MG63 (cell line): Measurements from ENCODE around the gene SCAI. TPM values are rescaled to one million over a fixed set of nuclear protein-coding genes. Genes with fewer than 3 reads are reported as not detected.
A peak's percentile ranks its signal among the peaks of the same experiment; 100 is the strongest.
"Not testable (repeated sequence)": the region's sequence is repeated elsewhere in the genome, so short reads cannot be mapped to it uniquely, and the experiment has no call there.

Experiments used
- DNase-seq: peaks from one replicate; pipeline ENCODE4 v3.0.0-alpha.2; 2020
- H3K27me3 ChIP-seq: fragments of 250-450 bp; sonication (Bioruptor Pico); 2 replicates; pipeline ENCODE4 v1.5.1; 2020; ENCODE audit warnings: mild to moderate bottlenecking, moderate library complexity
- H3K36me3 ChIP-seq: fragments of 250-450 bp; sonication (Bioruptor Pico); 2 replicates; pipeline ENCODE4 v1.5.1; 2020; ENCODE audit warnings: mild to moderate bottlenecking, moderate library complexity
- H3K4me3 ChIP-seq: fragments of 250-450 bp; sonication (Bioruptor Pico); 2 replicates; pipeline ENCODE4 v1.5.1; 2020; ENCODE audit warnings: mild to moderate bottlenecking, moderate library complexity
- H3K9me3 ChIP-seq: fragments of 250-450 bp; sonication (Bioruptor Pico); 2 replicates; pipeline ENCODE4 v1.5.1; 2020; ENCODE audit warnings: mild to moderate bottlenecking, moderate library complexity
- total RNA-seq: library from RNA; depleted of rRNA; stranded (reverse); fragments of >200 nt; shearing (Covaris generic); gene quantifications from 2 replicates; pipeline ENCODE4 v1.2.3, GENCODE V29; 2014; ENCODE audit warnings: low replicate concordance

Gene SCAI
- total RNA-seq, 1 experiment from 2014 or later: 13.2 TPM

DNA sequence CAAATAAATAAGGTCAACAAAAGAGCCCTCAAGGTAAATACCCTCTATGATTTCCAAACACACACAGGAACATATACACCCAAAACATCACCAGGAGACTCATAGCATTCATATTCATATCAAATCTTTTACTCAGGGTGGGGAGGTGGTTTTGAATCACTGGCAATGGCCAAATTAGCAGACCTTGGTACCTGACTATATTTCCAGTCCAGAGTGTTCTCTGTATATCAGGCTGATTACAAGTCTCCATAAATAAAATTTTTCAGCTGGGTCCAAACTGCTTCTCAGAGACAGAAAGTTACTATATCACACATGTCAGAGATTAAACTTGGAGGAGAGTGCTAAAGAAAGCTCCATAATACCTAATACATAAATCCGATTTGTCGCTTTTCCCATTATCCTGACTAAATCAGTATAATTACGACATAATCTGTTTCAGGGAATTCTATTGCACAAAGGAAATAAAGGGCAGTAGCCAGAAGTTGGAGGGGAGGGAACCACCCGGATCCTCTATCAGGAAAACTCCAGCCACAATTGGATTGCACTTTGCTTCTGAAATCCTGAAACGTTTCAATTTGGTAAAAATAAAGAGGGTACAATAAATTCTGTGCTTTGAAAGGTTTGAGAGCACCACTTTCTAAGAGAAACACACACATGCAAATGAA is 195.5 kb downstream of the SCAI start:
- DNase-seq: no peak
- Histone ChIP-seq H3K4me3 (no peak overlapping the region), H3K27me3 (no peaks in the 10 kb centered on the region), H3K36me3 (peaks cover 3% of the 10 kb centered on the region; the same call in 1 of the 2 replicates), H3K9me3 (no peaks in the 10 kb centered on the region)

DNA sequence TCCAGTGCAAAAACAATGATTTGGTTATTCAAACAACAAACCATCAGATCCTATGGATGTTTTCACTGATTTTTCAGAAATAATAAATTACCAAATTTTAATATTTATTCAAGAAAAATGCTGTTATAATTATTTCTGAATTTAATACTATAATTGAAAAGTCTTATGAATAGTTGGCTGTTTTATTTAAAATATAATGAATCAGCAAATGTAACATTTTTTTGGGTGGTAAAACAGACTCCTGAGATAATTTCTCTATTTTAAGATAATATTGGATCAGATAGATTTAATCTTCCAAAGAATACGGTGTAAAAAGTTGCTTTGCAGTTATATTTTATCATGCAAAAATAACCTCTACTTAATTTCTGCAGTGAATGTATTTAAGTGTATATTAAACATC is 197.2 kb downstream of the SCAI start:
- H3K4me3 ChIP-seq: no peak overlapping the region
- DNase-seq: no peak
- no peaks in the 10 kb centered on the region for H3K27me3 ChIP-seq
- H3K36me3 ChIP-seq: no peaks in the 10 kb centered on the region; the same call in 1 of the 2 replicates
- no peaks in the 10 kb centered on the region for H3K9me3 ChIP-seq

DNA sequence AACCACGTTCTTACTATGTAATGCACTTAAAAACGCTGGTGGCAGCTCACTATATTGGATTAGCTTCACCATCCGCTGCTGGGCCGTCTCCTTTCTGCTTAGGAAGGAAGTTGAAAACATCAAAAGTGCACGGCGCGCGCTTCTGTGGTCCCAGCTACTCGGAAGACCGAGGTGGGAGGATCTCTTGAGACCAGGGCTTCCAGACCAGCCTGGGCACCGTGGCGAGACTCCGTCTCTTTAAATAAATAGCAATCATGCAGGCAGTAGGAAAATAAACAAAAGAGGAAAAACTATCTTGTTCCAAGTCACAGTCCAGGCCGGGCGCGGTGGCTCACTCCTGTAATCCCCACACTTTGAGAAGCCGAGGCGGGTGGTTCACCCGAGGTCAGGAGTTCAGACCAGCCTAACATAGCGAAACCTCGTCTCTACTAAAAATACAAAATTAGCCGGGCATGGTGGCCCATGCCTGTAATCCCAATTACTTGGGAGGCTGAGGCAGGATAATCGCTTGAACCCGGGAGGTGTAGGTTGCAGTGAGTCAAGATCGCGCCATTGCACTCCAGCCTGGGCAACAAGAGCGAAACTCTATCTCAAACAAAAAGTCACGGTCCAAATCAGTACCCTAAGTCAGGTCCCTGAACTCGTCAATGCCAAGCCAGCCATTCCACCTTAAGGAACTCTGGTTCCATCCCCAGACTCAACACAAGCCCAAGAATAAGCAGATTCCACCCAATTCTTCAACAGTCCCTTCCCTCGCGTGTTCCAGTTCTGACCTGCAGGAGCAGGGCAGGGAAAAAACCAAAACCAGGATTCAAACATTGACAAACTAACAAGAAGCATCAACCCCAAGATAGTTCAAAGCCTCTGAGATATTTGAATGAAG is 201.4 kb downstream of the SCAI start:
- no peaks in the 10 kb centered on the region for H3K27me3 ChIP-seq
- DNase-seq: peak; percentile 66
- H3K36me3 ChIP-seq: peaks cover 10% of the 10 kb centered on the region

DNA sequence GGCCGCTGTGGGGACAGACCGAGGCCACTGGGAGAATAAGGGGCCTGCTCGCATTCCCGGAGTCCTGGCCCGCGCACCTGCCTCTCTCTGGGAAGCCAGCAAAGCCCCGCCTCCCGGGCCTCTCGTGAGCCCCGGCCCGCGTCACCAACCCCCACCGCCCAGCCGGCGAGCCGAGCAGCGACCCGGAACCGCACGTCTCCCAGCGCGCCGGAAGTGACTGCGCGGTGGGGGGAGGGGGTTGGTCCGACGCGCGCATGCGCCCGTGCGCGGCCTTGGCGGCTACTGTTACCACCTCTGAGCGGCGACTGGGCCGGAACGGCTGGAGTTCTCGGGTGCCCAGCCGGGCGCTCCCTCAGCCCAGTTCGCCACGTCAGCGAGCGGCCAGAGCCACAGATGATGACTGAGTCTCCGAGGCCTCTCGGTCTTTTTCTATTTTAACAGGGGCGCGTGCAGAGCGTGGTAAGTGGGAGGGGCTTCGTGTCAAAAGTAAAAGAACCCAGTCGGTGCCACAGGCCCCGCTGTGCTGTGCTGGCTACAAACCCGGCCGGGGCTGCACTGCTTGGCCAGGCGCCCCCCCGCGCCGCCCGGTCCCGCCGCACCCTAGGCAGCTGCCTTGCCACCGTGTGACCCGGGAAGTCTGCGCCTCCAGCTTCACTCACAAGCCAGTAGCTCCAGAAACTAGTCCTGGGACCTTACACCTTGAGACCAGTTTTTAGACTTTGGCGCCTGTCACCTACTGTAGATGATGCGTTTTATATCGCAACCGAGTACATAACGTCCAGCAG is 202.2 kb downstream of the SCAI start, which contains the start of gene GOLGA1:
Gene GOLGA1, minus strand, starts transcription at position 190 of the 785 bp plus-strand sequence. CDS start 2,372 bp downstream, outside the sequence.
- Histone ChIP-seq H3K9me3 (no peaks in the 10 kb centered on the region), H3K27me3 (no peaks in the 10 kb centered on the region), H3K36me3 (peaks cover 13% of the 10 kb centered on the region), H3K4me3 (peak within 1 kb of the TSS; percentile 94)
- DNase-seq: peak; percentile 95

More for the DNA sequence above, 201.4 kb downstream of the SCAI start:
- H3K4me3 ChIP-seq: peak overlapping the region; percentile 94
- H3K9me3 ChIP-seq: no peaks in the 10 kb centered on the region

DNA sequence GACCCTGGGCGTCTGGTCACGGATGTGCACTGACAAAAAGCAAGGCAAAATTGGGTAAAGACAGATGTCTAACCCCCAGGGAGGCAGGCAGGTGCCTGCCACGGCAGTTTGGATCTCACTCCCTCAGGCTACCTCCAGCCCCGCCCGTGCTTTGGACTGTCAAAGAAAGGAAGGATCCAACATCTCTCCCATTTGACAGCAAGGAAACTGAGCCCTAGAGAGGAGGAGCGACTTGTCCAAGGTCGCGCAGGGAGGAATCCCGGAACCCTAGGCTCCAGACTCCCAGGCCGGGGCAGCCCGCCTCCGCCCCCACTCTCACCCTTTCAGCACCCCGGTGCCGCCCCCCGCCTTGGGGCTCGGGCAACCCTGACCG is 202.8 kb downstream of the SCAI start:
- Histone ChIP-seq H3K36me3 (peaks cover 17% of the 10 kb centered on the region), H3K9me3 (no peaks in the 10 kb centered on the region), H3K27me3 (no peaks in the 10 kb centered on the region), H3K4me3 (peak overlapping the region; percentile 94)
- DNase-seq: no peak

DNA sequence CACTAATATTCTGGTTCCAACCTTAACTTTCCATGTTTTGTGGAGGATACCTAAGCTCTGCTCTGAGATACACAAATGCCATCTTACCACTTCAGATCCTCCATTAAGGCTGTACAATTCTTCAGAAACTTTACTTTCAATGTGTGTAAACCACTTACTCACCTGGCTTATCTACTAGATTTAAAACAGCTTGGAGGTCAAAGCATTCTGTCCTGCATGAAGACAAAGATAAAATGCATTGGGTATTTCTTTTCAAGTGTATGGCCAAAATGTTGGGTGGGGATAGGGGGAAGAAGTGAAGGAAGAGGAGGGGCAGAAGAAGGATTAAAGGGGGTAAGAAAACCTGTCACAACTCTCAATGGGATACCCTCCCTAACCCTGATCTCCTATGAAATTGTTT is 203.4 kb downstream of the SCAI start:
- H3K36me3 ChIP-seq: peaks cover 22% of the 10 kb centered on the region
- DNase-seq: no peak
- no peaks in the 10 kb centered on the region for H3K27me3 ChIP-seq
- H3K9me3 ChIP-seq: no peaks in the 10 kb centered on the region
- peak overlapping the region; percentile 94 for H3K4me3 ChIP-seq

DNA sequence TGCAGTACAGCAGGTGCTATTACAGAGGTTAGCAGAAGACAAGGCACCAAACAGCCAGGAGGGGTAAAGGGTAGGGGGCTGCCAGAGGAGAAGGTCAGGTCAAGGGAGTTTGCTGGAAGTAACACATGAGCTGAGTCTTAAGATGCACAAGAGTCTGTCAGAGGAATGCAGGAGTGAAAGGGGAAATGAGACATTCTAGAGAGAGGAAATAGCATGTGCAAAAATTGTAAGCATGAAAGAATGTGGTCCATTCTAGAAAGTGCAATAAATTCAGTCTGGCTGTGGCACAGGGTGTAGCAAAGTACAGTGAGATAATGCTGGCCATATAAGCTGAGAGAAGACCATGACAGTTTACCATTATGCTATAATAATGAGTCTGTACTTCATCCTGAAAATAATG is 209.0 kb downstream of the SCAI start:
- DNase-seq: no peak
- H3K36me3 ChIP-seq: peaks cover 49% of the 10 kb centered on the region

DNA sequence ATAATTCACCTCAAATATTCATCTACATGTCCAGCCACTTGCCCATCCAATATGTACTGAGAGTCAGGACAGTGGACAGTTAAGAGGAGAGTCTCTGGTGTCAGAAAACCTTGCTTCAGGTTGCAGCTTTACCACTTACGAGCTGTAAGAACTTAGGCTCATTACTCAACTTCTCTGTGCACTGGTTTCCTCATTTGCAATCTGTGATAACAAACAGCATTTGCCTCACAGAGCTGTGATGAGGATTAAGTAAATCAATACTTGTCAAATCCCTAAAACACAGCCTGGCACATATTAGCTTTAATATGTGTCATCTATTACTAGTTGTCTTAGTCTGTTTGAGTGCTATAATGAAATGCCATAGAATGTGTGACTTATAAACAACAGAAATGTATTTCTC is 211.0 kb downstream of the SCAI start:
- no peak for DNase-seq
- Histone ChIP-seq H3K36me3 (peaks cover 57% of the 10 kb centered on the region), H3K4me3 (no peak overlapping the region), H3K9me3 (no peaks in the 10 kb centered on the region), H3K27me3 (no peaks in the 10 kb centered on the region)

More for the DNA sequence above, 209.0 kb downstream of the SCAI start:
- Histone ChIP-seq H3K4me3 (no peak overlapping the region), H3K9me3 (no peaks in the 10 kb centered on the region), H3K27me3 (no peaks in the 10 kb centered on the region)

DNA sequence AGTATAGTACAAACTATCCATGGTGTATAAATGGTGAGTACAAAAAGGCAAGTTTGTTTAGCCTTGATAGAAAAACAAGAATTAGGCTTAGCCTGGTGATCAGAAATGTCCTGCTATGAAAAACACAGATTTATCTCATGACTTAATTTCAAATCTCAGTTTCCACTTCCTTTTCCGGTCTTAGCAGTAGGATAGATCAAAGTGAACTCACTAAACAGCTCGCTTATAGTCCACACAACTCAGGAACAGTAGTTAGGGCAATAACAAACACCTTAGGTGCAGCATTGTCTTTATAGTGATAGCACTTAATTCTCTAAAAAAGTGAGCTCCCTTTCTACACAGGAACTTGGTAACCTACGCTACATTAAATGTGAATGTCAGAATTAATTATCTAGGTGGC is 213.9 kb downstream of the SCAI start:
- peaks cover 49% of the 10 kb centered on the region for H3K36me3 ChIP-seq
- H3K27me3 ChIP-seq: no peaks in the 10 kb centered on the region
- H3K4me3 ChIP-seq: no peak overlapping the region
- DNase-seq: no peak
- no peaks in the 10 kb centered on the region for H3K9me3 ChIP-seq

DNA sequence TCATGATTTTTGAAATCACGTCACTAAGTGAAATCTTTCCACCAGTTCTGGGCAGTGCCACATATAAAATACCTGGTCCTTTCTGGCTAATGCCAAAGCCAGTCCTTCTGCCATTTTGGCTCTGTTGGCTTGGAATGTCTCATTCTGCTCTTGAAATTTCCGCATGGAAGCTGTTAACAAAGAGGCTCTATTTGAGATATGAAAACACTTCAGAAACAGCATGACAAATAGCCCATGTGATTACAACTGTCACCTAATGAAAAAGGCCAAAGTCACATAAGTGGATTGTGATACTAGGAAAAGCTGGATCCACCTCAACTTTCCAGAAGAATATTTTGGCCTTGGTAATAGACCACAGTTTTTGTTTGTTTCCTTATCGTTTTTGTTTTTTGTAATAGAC is 215.2 kb downstream of the SCAI start:
- Histone ChIP-seq H3K36me3 (peaks cover 45% of the 10 kb centered on the region), H3K27me3 (no peaks in the 10 kb centered on the region), H3K9me3 (no peaks in the 10 kb centered on the region), H3K4me3 (no peak overlapping the region)
- DNase-seq: no peak

DNA sequence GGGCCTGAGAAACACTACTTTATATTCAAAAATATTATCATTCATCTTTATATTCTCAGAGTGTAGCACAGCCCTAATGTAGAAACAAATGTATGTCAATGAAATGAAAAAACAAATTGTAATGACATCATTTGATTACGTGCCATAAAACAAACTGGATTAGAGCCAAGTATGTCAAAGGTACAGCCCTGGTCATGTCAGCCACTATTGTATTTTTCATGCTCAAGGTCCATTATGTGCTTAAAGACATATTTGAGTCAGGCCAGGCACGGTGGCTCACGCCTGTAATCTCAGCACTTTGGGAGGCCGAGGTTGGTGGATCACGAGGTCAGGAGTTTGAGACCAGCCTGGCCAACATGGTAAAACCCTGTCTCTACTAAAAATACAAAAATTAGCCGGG is 222.9 kb downstream of the SCAI start:
- H3K9me3 ChIP-seq, H3K4me3 ChIP-seq, DNase-seq, H3K27me3 ChIP-seq: not testable (repeated sequence)
- H3K36me3 ChIP-seq: peaks cover 25% of the 10 kb centered on the region

DNA sequence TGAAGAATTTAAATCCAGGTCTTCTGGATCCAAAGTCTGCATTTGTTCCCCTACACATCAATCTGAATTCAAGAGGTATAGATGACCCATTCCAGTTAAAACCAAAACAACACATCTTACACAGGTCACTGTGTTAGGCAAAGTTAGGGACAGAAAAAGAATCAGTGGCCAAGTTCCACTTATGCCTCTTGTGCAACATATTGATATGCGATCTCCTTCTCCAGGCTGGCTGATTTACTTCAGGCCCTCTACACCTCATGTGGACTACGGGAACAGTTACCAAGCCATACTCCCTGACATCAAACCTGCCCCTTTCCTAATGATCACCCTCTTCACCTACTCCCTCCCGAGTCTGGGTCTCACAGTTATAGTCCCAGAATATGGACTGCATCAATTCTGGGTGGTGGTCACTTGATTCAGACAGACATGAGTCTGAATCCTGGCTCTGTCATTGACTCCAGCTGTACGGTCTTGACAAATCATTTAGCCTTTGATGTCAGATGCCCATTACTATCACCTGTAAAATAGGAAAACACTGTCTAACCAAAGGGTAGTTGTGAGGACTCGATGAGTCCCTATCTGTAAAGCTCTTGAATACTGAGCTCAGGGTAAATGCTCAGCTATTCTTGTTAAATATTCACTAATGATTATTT is 228.4 kb downstream of the SCAI start:
- H3K4me3 ChIP-seq: no peak overlapping the region
- no peak for DNase-seq
- H3K36me3 ChIP-seq: peaks cover 33% of the 10 kb centered on the region
- no peaks in the 10 kb centered on the region for H3K27me3 ChIP-seq
- H3K9me3 ChIP-seq: no peaks in the 10 kb centered on the region

DNA sequence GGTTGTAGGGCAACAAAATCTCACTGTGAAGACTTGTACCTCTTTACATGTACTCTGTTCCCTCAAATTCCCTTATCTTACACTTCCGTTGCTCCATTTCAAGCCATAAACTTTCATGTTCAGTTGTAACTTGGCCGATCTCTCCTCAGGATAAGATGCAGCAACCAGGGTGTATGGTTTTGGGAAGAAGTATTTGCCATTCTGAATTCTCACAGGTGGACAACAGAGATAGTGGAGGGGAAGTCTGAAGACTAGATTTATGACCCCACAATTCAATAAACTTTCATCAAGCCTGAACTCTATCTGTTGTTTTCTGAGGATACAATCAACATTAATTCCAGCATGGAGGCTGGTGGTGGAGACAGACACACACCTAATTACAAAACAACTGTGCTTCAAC is 229.9 kb downstream of the SCAI start:
- Histone ChIP-seq H3K27me3 (no peaks in the 10 kb centered on the region), H3K9me3 (no peaks in the 10 kb centered on the region), H3K4me3 (no peak overlapping the region), H3K36me3 (peaks cover 29% of the 10 kb centered on the region)
- DNase-seq: no peak

DNA sequence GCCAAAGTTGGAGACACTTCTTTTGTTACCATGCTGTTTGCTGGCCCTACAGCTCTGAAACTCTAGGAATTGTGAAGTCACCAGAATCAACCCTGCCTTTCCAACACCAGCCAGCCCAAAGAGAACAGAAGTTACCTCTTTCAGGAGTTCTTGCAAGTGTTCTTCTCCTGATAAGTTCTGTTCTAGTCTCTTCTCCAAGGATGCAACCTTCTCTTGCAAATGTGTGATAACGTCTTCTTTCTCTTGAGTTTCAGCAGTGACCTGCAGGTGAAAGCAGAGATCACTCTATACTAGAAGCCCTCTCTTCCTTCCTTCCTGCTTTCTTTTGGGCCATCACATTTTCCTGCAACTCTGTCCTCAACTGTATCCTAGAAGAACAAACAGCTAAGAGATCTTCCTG is 231.6 kb downstream of the SCAI start:
- peaks cover 29% of the 10 kb centered on the region for H3K36me3 ChIP-seq
- no peak overlapping the region for H3K4me3 ChIP-seq
- DNase-seq: no peak
- no peaks in the 10 kb centered on the region for H3K27me3 ChIP-seq
- H3K9me3 ChIP-seq: no peaks in the 10 kb centered on the region

DNA sequence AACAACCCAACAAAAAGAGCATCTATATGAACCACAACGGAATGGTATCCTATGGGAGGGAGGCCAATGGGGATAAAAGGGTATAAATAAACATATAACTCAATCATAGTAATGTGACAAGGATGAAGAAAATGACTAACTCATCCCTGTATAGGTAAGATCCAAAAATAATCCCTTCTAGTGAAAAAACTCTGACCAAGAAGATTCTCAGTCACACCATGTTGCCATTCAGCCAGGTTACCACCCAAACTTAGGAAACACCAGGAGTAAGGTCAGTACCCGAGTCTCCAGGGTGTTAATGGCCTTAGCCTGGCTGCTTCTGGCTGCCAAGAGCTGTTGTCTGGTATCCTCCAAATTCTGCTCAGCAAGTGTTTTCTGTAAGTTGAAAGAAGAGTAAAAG is 235.2 kb downstream of the SCAI start:
- Histone ChIP-seq H3K4me3 (no peak overlapping the region), H3K36me3 (peaks cover 22% of the 10 kb centered on the region), H3K27me3 (no peaks in the 10 kb centered on the region), H3K9me3 (no peaks in the 10 kb centered on the region)
- DNase-seq: no peak

DNA sequence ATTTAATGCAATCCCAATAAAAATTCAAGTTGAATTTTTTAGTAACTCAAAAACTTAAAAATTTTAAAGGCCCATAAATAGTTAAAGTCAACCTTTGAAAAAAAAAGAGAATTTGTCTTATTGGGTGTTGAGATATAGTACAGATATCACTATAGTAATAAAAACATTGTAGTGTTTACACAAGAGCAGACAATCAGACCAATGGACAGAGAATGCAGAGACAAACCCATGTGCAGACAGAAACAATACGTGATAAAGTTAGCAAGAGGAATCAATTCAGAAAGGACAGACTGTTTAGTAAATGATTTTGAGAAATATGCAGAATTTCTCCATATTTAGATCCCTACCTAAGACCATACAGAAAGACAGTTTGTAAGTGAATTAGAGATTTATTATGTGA is 236.4 kb downstream of the SCAI start:
- no peak for DNase-seq
- Histone ChIP-seq H3K36me3 (peaks cover 26% of the 10 kb centered on the region), H3K9me3 (no peaks in the 10 kb centered on the region), H3K4me3 (no peak overlapping the region), H3K27me3 (no peaks in the 10 kb centered on the region)

DNA sequence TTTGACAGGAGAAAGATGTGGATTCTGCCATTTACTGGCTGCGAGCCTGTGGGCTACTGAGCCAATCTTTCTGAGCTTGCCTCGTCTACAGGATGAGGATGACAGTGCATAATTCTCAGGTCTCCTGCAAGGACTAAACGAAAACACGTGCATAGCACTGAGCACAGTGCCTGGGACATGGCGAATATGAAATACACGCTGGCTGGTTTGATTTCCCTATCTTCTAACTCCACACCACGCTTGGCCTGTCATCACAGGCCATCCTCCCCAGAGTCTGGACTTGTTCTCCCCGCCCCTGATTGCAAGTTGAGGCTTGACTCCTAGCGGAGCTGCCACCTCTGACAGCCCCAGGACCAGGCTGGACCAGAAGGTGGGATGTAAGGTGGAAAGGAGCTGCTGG is 243.5 kb downstream of the SCAI start:
- no peaks in the 10 kb centered on the region for H3K27me3 ChIP-seq
- no peak overlapping the region for H3K4me3 ChIP-seq
- peaks cover 25% of the 10 kb centered on the region for H3K36me3 ChIP-seq
- DNase-seq: no peak
- H3K9me3 ChIP-seq: no peaks in the 10 kb centered on the region
